Smooth muscle cell of bladder (primary cell): ENCODE measurements around the gene EPB41L3. TPM values are rescaled to one million over a fixed set of nuclear protein-coding genes. Genes with fewer than 3 reads are reported as not detected.

Source experiments
- total RNA-seq: library from RNA; depleted of rRNA; stranded (reverse); fragments of >200 nt; gene quantifications from 2 replicates; pipeline ENCODE4 v1.2.3, GENCODE V29; 2014

The EPB41L3 gene
- 10.1 and 30.4 TPM in 2 replicates for total RNA-seq

GRCh38 chr18:5543773-5544389 is at the start of gene EPB41L3:
TSS of gene EPB41L3 (minus strand) at chr18:5543997. CDS start at chr18:5489183, 54,814 bp downstream.

Other genes starting within 250 kb of the EPB41L3 start
- 7.8 and 9.1 TPM in 2 replicates for gene ZBTB14, start 248.3 kb downstream of the EPB41L3 start, total RNA-seq